IPS DF 4.7 (cell line): ENCODE results near the gene LYG2.
"Not testable (repeated sequence)": the region's sequence is repeated elsewhere in the genome, so short reads cannot be mapped to it uniquely, and the experiment has no call there.

Source experiments
- DNase-seq: peaks from one replicate; pipeline ENCODE4 v3.0.0-alpha.2; 2013; ENCODE audit warnings: low spot score; ENCODE audit errors: extremely low read depth

The LYG2 gene

DNA sequence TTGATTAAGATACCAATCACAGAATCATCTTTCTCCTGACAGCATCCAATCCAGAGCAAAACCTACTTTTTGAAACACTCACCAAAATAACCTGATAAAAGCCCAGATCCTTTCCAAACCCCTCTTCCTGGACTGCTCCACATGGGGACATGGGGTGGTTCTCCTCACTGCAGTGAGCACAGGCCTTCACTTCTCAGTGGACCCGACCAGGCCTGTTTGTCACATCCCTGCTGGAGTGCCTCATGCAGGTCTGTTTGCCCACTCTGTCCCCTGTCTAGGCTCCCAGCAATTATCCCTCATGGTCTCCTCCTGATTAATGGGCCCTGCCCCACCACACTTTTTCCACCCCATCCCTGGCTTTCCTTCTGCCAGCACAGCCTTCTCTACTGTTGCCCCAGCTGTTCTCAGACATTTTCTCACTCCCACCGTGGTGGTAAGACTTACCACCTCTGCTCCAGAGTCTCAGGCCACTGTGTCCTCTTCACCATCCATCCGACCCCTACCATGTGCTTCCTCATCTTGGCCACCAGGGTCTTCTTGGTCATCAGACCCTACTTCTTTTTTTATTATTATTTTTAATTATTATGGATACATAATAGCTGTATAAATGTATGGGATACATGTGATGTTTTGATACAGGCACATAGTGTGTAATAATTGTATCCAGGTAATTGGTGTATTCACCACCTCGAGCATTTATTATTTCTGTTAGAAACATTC is 53.3 kb downstream of the LYG2 start:
- no peak for DNase-seq

DNA sequence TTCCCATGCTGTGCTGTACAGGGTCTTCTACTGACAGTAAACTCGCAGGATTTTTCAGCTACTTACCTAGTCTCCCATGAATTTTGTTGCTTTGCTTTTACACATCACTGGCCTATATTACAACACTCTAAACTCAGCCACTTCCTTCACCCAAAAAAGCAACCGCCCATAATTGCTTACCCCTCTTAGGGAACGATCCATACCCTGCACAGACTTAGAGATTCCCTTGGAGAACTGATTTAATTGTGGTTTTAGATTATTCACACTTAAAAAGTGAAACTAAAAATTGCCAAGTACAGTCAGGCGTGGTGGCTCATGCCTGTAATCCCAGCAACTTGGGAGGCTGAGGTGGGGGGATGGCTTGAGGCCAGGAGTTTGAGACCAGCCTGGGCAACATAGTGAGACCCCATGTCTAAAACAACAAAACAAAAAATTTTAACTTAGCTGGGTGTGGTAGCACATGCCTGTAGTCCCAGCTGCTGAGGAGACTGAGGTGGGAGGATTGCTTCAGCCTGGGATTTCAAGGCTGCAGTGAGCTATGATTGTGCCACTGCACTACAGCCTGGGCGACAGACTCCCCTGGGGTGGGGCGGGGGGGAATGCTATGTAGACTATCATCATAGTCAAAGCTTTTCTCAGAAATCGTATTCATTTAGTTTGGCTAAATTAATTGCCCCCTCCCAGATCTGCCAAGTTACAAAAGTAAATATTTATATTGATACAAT is 55.2 kb downstream of the LYG2 start:
- no peak for DNase-seq

DNA sequence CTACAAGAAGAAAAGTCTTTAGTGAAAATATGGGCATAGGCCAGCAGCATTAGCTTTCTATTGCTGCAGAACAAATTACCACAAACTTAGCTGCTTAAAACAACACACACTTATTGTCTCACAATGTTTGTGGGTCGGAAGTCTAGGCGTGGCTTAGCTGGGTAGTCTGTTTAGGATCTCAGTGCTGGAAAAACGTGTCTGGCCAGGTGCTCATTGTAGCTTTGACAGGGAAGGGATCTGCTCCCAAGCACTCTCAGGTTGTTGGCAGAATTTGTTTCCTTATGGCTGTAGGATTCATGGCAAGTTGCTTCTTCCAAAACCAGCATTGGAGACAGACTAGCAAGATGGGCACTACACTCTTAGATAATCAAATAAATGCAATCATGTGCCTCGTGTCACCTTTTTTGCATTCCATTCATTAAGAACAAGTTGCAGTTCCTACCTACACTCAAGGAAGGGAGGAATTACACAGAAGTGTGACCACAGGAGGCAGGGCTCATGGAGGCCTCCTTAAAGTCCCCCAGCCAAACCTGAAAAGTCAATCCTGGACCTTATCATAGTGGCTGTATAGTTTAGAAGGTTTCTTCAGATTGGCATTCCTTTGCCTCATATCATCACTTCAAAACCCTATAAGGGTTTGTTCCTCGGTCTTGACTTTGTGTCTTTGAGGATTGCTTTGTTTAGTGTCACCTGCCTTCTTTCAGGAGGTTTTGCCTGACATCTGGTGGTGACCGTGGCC is 57.2 kb downstream of the LYG2 start:
- no peak for DNase-seq

DNA sequence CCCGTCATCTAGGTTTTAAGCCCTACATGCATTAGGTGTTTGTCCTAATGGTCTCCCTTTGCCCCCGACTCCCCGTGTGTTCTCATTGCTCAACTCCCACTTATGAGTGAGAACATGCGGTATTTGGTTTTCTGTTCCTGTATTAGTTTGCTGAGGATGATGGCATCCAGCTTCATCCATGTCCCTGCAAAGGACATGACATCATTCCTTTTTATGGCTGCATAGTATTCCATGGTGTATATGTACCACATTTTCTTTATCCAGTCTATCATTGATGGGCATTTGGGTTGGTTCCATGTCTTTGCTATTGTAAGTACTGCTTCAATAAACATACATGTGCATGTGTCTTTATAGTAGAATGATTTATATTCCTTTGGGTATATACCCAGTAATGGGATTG is 63.1 kb downstream of the LYG2 start:
- DNase-seq = not testable (repeated sequence)
